Ishikawa (cell line): ENCODE measurements around the gene HNRNPU.

Experiments
- CREB1 ChIP-seq: IDR thresholded peaks from 2 replicates; pipeline ENCODE4 v1.6.1; 2012; ENCODE audit warnings: low read depth
- EGR1 ChIP-seq: IDR thresholded peaks from 2 replicates; pipeline ENCODE4 v1.6.1; 2012
- EP300 ChIP-seq: IDR thresholded peaks from 2 replicates; pipeline ENCODE4 v1.6.1; 2012; ENCODE audit warnings: borderline replicate concordance
- FOXM1 ChIP-seq: IDR thresholded peaks from 2 replicates; pipeline ENCODE4 v1.6.1; 2012; ENCODE audit warnings: low read depth, borderline replicate concordance
- RAD21 ChIP-seq: IDR thresholded peaks from 2 replicates; pipeline ENCODE4 v1.6.1; 2012; ENCODE audit warnings: low read depth
- YY1 ChIP-seq: IDR thresholded peaks from 2 replicates; pipeline ENCODE4 v1.6.1; 2012; ENCODE audit warnings: low read depth
- ZBTB7A ChIP-seq: IDR thresholded peaks from 2 replicates; pipeline ENCODE4 v1.6.1; 2012; ENCODE audit warnings: low read depth
- TF ChIP-seq, protein P1 (sequence below): IDR thresholded peaks from 2 replicates; pipeline ENCODE4 v1.6.1; 2012
- TF ChIP-seq, protein P2 (sequence below): IDR thresholded peaks from 2 replicates; pipeline ENCODE4 v1.6.1; 2012
- TF ChIP-seq, protein P3 (sequence below): IDR thresholded peaks from 2 replicates; pipeline ENCODE4 v1.6.1; 2012; ENCODE audit warnings: low read depth, mild to moderate bottlenecking

DNA sequence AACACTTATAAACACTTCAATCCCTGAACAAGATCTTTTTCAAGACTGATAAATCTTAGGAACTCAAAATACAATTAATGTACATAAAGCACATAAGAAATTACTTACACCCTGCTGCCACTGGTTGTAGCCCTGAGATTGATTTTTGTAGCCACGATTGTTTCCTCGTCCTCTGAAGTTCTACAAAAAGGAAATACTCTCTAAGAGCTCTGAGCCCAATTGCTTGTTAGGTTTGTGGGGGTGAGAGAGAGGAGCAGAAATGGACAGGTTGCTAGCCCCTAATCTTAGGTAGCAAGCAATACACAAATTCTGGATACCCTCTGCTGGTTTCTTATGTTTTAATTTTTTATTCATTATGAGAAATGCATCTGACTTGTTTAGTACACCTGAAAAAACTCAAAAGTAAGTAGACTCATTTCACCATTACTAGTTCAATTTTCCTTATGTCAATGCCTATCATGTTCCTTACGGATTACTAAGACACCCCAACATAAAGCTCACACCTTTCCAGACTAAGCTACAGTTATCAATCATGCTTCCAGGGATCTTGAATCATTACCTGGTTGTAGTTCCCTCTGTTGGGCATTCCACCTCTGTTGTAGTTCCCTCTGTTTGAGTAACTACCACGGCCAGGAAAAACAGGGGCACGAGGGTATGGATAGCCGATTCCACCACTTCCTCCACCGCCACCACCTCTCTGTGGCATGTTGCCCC is 9.3 kb downstream of the HNRNPU start:
- TF ChIP-seq, protein P1, sequence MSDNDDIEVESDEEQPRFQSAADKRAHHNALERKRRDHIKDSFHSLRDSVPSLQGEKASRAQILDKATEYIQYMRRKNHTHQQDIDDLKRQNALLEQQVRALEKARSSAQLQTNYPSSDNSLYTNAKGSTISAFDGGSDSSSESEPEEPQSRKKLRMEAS: no peak
- TF ChIP-seq, protein P2, sequence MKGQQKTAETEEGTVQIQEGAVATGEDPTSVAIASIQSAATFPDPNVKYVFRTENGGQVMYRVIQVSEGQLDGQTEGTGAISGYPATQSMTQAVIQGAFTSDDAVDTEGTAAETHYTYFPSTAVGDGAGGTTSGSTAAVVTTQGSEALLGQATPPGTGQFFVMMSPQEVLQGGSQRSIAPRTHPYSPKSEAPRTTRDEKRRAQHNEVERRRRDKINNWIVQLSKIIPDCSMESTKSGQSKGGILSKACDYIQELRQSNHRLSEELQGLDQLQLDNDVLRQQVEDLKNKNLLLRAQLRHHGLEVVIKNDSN: no peak
- TF ChIP-seq EGR1 (no peak), RAD21 (no peak), CREB1 (no peak), YY1 (no peak), FOXM1 (no peak), EP300 (no peak), ZBTB7A (no peak)
- TF ChIP-seq, protein P3, sequence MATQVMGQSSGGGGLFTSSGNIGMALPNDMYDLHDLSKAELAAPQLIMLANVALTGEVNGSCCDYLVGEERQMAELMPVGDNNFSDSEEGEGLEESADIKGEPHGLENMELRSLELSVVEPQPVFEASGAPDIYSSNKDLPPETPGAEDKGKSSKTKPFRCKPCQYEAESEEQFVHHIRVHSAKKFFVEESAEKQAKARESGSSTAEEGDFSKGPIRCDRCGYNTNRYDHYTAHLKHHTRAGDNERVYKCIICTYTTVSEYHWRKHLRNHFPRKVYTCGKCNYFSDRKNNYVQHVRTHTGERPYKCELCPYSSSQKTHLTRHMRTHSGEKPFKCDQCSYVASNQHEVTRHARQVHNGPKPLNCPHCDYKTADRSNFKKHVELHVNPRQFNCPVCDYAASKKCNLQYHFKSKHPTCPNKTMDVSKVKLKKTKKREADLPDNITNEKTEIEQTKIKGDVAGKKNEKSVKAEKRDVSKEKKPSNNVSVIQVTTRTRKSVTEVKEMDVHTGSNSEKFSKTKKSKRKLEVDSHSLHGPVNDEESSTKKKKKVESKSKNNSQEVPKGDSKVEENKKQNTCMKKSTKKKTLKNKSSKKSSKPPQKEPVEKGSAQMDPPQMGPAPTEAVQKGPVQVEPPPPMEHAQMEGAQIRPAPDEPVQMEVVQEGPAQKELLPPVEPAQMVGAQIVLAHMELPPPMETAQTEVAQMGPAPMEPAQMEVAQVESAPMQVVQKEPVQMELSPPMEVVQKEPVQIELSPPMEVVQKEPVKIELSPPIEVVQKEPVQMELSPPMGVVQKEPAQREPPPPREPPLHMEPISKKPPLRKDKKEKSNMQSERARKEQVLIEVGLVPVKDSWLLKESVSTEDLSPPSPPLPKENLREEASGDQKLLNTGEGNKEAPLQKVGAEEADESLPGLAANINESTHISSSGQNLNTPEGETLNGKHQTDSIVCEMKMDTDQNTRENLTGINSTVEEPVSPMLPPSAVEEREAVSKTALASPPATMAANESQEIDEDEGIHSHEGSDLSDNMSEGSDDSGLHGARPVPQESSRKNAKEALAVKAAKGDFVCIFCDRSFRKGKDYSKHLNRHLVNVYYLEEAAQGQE: no peak
